Prostate gland (tissue), 2 donors: ENCODE measurements around the gene C22orf23. TPM values are rescaled to one million over a fixed set of nuclear protein-coding genes. Genes with fewer than 3 reads are reported as not detected.

Experiments used
- DNase-seq: peaks from one replicate; pipeline ENCODE4 v3.0.0-alpha.2; 2019; ENCODE audit warnings: low spot score
- H3K27ac ChIP-seq, 2 donors: fragments of 200-600 bp; sonication (generic); 2 replicates each; pipeline ENCODE4 v1.5.1; 2017 to 2019
- H3K27me3 ChIP-seq: fragments of 200-600 bp; sonication (generic); replicated peaks from 2 replicates; pipeline ENCODE4 v1.5.1; 2019; ENCODE audit not compliant: insufficient read depth
- H3K36me3 ChIP-seq, 2 donors: fragments of 200-600 bp; sonication (generic); 1 replicate in 1 of 2; 2 replicates in 1 of 2; pipeline versions ENCODE4 v1.5.1 to v1.8.1; 2017 to 2019
- H3K4me1 ChIP-seq: fragments of 200-600 bp; sonication (generic); replicated peaks from 2 replicates; pipeline ENCODE4 v1.5.1; 2019
- H3K4me3 ChIP-seq, 2 donors: fragments of 200-600 bp; sonication (generic); 2 replicates each; pipeline ENCODE4 v1.5.1; 2017 to 2019
- H3K9me3 ChIP-seq: fragments of 200-600 bp; sonication (generic); 2 replicates; pipeline ENCODE4 v1.5.1; 2017
- CTCF ChIP-seq, 4 experiments: fragments of 200-600 bp in 2 of 4; fragments of 450-650 bp in 2 of 4; sonication (generic) in 2 of 4; IDR thresholded peaks; 1 replicate in 3 of 4; 2 replicates in 1 of 4; pipeline ENCODE4 v1.5.1; 2016 to 2019; ENCODE audit warnings: antibody characterized with exemption in 4 of 4, mild to moderate bottlenecking in 2 of 4, moderate library complexity in 2 of 4
- POLR2A ChIP-seq: fragments of 450-650 bp; IDR thresholded peaks from one replicate; pipeline ENCODE4 v1.6.1; 2016; ENCODE audit warnings: antibody characterized with exemption, mild to moderate bottlenecking
- POLR2AphosphoS5 ChIP-seq: sonication (generic); formaldehyde crosslinking; IDR thresholded peaks from one replicate; pipeline ENCODE4 v1.6.1; 2017; ENCODE audit warnings: antibody characterized with exemption
- WGBS: methylation state at CpG from one replicate; pipeline ENCODE4 v1.1.5; 2018; 5-methylcytosine and 5-hydroxymethylcytosine counted together
- intact Hi-C: fragments of 100-400 bp; cut with DNase I; formaldehyde crosslinking; loops from one replicate; pipeline ENCODE4 v1.14.2; 2022
- total RNA-seq, 2 donors: library from RNA; depleted of rRNA; stranded (reverse); fragments of >200 nt; gene quantifications; one replicate each; pipeline ENCODE4 v1.1.0, GENCODE V29; 2016

C22orf23 gene
- total RNA-seq, 2 donors from 2014 or later = 9.7 TPM; not detected in 1

GRCh38 chr22:37907036-37907954 is 46.1 kb downstream of the C22orf23 start:
- H3K27me3 ChIP-seq = no peaks in the 10 kb centered on the region
- H3K36me3 ChIP-seq = no peaks in the 10 kb centered on the region
- no peak for TF ChIP-seq POLR2AphosphoS5
- no peak for TF ChIP-seq CTCF (IDR thresholded peaks at IDR 0.05)
- no peak for TF ChIP-seq POLR2A
- H3K4me1 ChIP-seq = peaks cover 4% of the 10 kb centered on the region
- intact Hi-C loops = loop anchor here (2.0 kb wide), 1 partner anchor 26 kb away; no protein-coding TSS in a partner anchor
- DNase-seq = no peak
- 19% methylated on average over 19 of the region's 19 CpGs for WGBS
- H3K9me3 ChIP-seq = no peaks in the 10 kb centered on the region
- H3K27ac ChIP-seq = peak overlapping the region; percentile 84 to 90
- peak overlapping the region; percentile 77 to 83 for H3K4me3 ChIP-seq

DNA sequence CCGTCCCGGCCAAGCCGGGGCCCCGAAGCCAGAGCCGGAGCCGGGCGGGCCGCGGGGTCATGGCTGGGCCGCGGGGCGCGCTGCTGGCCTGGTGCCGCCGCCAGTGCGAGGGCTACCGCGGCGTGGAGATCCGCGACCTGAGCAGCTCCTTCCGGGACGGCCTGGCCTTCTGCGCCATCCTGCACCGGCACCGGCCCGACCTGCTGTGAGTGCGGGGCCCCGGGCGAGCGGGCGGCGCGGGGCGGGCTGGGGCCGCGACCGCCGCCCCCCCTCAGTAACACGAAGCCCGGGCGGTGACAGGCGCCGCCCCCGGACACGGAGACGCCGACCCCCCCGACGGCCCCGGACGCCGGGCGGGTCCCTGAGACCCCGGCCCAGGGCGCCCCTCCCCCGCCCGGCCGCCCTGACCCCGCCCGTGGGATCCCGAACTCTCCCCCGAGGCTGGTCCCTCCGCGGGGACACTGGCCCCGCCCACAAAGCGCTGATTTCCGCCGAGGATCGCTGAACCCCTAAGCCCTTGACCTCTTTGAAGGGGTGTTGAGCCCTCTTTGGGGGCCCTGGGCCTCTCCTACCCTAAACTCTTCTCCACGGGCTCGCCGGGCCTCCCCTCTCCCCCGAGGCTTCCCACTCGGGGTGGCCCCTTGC is 46.9 kb downstream of the C22orf23 start:
- 2% methylated on average over 20 of the region's 75 CpGs for WGBS
- peaks cover 2% of the 10 kb centered on the region for H3K4me1 ChIP-seq

DNA sequence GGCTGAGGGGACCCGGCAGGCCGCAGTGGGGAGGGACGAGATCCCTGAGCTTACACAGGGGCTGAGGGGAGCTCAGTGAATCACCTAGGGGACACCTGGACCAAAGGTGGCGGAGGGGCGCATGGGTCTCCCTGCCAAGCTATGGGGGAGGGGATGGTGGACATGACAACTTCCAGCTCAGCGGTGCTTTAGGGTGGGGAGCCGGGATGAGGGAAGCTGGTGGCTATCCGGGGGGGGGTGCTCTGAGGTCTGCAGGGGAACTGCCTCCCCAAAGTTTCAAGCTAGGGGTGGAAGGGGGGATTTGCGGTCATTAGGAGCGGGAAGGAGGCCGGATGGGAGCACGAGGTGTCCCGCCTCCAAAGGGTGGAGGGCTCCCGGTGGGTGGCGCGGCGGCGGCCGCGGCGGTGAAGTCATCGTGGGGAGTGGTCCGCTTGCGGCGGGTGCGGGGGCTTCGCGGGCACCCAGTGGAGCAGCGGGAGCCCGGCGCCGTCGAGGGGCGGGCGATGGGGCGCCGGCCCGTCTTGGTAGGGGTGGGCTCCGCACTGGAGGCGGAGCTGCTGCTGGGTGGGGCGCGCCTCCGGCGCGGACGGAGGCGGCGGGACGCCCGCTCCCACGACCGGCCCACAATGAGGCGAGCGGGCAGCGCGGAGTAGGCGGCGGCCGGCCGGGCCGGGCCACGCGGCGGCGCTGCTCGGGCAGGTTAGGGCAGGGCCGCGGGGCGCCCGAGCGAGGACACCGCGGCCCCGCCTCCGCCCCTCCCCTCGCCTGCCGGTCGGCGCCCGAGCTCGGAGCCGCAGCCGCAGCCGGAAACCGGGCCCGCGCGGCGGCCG is 47.7 kb downstream of the C22orf23 start, which contains the start of gene MICALL1:
Gene MICALL1 (plus strand): TSS at position 764 of the 830 bp plus-strand sequence. CDS start 126 bp downstream, outside the sequence.
- no peaks in the 10 kb centered on the region for H3K9me3 ChIP-seq
- H3K4me3 ChIP-seq = peak within 1 kb of the TSS; percentile 77 to 83
- intact Hi-C loops = loop anchor here (2.0 kb wide), 1 partner anchor 27 kb away; no protein-coding TSS in a partner anchor
- no peaks in the 10 kb centered on the region for H3K4me1 ChIP-seq
- H3K36me3 ChIP-seq = no peaks in the 10 kb centered on the region
- peak; percentile 75 for DNase-seq
- H3K27me3 ChIP-seq = no peaks in the 10 kb centered on the region
- peak within 1 kb of the TSS; percentile 84 to 90 for H3K27ac ChIP-seq
- 7% methylated on average over 40 of the region's 90 CpGs for WGBS
- TF ChIP-seq POLR2A (peak; percentile 49), POLR2AphosphoS5 (no peak), CTCF (IDR thresholded peaks at IDR 0.05) (peak in 2 of 4 experiments; percentile 38 to 63)

More for the DNA sequence above, 46.9 kb downstream of the C22orf23 start:
- H3K36me3 ChIP-seq = no peaks in the 10 kb centered on the region
- H3K9me3 ChIP-seq = no peaks in the 10 kb centered on the region
- H3K27me3 ChIP-seq = no peaks in the 10 kb centered on the region
- peak overlapping the region; percentile 84 to 90 for H3K27ac ChIP-seq
- DNase-seq = no peak
- H3K4me3 ChIP-seq = peak overlapping the region; percentile 77 to 83
- TF ChIP-seq POLR2AphosphoS5 = no peak
- no peak for TF ChIP-seq POLR2A
- TF ChIP-seq CTCF (IDR thresholded peaks at IDR 0.05) = no peak
- intact Hi-C loops = loop anchor here (2.0 kb wide), 1 partner anchor 26 kb away; no protein-coding TSS in a partner anchor

DNA sequence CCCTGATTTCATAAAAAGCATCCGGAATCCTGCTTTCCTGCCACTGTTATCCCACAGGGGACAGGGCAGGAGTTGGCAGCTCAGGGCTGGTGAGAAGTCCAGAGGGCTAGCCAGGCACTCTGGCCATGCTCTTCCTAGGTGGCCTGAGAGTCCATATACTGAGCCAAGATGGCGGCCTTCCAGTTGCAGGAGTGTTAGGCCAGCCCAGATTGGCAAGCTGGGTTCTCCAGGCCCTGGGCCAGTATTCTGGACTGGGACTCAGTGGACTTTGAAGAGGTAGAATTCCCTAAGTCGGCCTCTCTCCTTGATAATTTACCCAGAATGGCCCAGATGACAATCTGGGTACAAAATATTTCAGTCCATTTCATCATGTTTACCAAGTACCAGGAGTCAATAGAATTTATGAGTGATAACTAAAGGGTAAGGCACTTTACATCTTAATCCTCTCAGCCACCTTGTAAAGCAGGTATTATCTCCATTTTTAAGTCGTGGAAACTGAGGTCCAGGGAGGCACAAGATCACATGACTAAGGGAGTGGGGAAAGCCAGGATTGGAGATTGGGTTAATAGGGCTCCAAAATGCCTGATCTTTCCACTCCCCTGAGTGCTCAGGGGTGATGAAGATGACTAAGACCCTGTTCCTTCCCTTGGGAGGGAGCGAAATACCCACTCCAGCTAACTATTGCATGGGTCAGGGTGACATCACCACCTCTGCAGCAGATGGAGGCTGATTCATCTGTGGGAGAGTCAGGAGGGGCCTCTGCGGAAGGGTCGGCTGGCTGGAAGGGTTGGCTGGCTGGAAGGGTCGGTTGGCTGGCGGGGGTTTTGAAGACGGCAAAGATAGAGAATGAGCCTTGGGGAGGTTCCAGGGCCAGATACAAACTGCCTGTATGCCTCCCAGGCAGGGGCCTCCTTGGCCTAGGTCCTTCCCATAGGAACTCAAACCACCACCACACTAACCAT is 48.5 kb downstream of the C22orf23 start:
- 61% methylated on average over 10 of the region's 10 CpGs for WGBS
- no peak overlapping the region for H3K4me3 ChIP-seq
- intact Hi-C loops = no loop called here

More for the DNA sequence above, 48.5 kb downstream of the C22orf23 start:
- H3K9me3 ChIP-seq = no peaks in the 10 kb centered on the region
- DNase-seq = no peak
- no peaks in the 10 kb centered on the region for H3K4me1 ChIP-seq
- H3K27ac ChIP-seq = peak overlapping the region; percentile 84 to 90
- TF ChIP-seq POLR2A = peak; percentile 35
- no peak for TF ChIP-seq CTCF (IDR thresholded peaks at IDR 0.05)
- no peaks in the 10 kb centered on the region for H3K36me3 ChIP-seq
- no peaks in the 10 kb centered on the region for H3K27me3 ChIP-seq
